Right cardiac atrium (tissue), 5 donors: ENCODE results near the gene NUMB. TPM values are rescaled to one million over a fixed set of nuclear protein-coding genes. Genes with fewer than 3 reads are reported as not detected.
A peak's percentile ranks its signal among the peaks of the same experiment; 100 is the strongest.

Experiments
- ATAC-seq, 2 donors: fragments of 200-7000 bp; cut with Tn5 transposase; one replicate each; pipeline versions ENCODE4 v1.8.0 to v1.9.1; 2020; ENCODE audit warnings: moderate library complexity in 2 of 2, mild to moderate bottlenecking in 1 of 2
- DNase-seq, 3 donors: peaks; one replicate each; pipeline ENCODE4 v3.0.0-alpha.2; 2020
- H3K27ac ChIP-seq: one replicate; pipeline ENCODE4 v1.5.1; 2013; ENCODE audit warnings: mild to moderate bottlenecking, low read length, control low read depth, moderate library complexity
- H3K27me3 ChIP-seq: one replicate; pipeline ENCODE4 v1.6.1; 2013; ENCODE audit not compliant: control insufficient read depth, insufficient read depth
- H3K4me1 ChIP-seq: one replicate; pipeline ENCODE4 v1.6.1; 2013; ENCODE audit warnings: low read length; ENCODE audit not compliant: control insufficient read depth, insufficient read depth
- H3K4me3 ChIP-seq: one replicate; pipeline ENCODE4 v1.5.1; 2013; ENCODE audit warnings: low read length, control low read depth
- H3K9me3 ChIP-seq: one replicate; pipeline ENCODE4 v1.6.1; 2013; ENCODE audit warnings: low read length; ENCODE audit not compliant: control insufficient read depth
- WGBS: extraction: QIAGEN DNeasy Blood & Tissue Kit; methylation state at CpG from one replicate; pipeline ENCODE4 v1.1.7; 2013; 5-methylcytosine and 5-hydroxymethylcytosine counted together
- intact Hi-C, 4 donors: fragments of 100-400 bp; cut with DNase I; formaldehyde crosslinking; loops; one replicate each; pipeline versions ENCODE4 v1.11.0 to v1.14.0; 2022 to 2023
- polyA plus RNA-seq: library from polyadenylated mRNA; stranded (reverse); fragments of 200-250 nt; gene quantifications from one replicate; pipeline ENCODE4 v1.2.3, GENCODE V29; 2013
- total RNA-seq, 4 donors: library from RNA; stranded (reverse); fragmentation: NEBNext Ultra II Directional; extraction: Animal tissue kit (Norgen Biotek cat#: 25700); gene quantifications; one replicate each; pipeline ENCODE4 v1.2.1, GENCODE V29; 2021
- donor health status: healthy with polysubstance abuse.
- donor health status: DM: no; HTN: yes; CAD: no.
- donor health status: DM: no; HTN: no; CAD: no.
- donor health status: DM: no; HTN: yes; CAD: no; lungs with severe emphysema.
- donor health status: DM: yes; HTN: yes; CAD: no.

The NUMB gene
- total and polyA plus RNA-seq, 5 donors = 21.1 to 50.0 (median 41.6) TPM

- H3K27ac ChIP-seq = no peak overlapping the region
- H3K4me1 ChIP-seq = no peaks in the 10 kb centered on the region
- H3K4me3 ChIP-seq = no peak overlapping the region
- WGBS = 75% methylated on average over 11 of the region's 11 CpGs
- no peaks in the 10 kb centered on the region for H3K9me3 ChIP-seq
- no peaks in the 10 kb centered on the region for H3K27me3 ChIP-seq
- ATAC-seq (no peak), DNase-seq (no peak)
- intact Hi-C loops = no loop called here
Observed at GRCh38 chr14:73260574-73260973, 197.8 kb downstream of the NUMB start.

GRCh38 chr14:73259837-73260236 is 198.5 kb downstream of the NUMB start:
- WGBS = 84% methylated on average over 9 of the region's 9 CpGs
- DNase-seq = no peak
- Histone ChIP-seq H3K9me3 (no peaks in the 10 kb centered on the region), H3K27ac (no peak overlapping the region), H3K4me3 (no peak overlapping the region), H3K27me3 (no peaks in the 10 kb centered on the region), H3K4me1 (no peaks in the 10 kb centered on the region)
- intact Hi-C loops = no loop called here
- no peak for ATAC-seq

GRCh38 chr14:73258845-73259611 is 199.3 kb downstream of the NUMB start:
- ATAC-seq (no peak), DNase-seq (no peak)
- Histone ChIP-seq H3K27ac (no peak overlapping the region), H3K9me3 (no peaks in the 10 kb centered on the region), H3K4me3 (no peak overlapping the region), H3K27me3 (no peaks in the 10 kb centered on the region), H3K4me1 (no peaks in the 10 kb centered on the region)
- WGBS = 85% methylated on average over 20 of the region's 20 CpGs
- intact Hi-C loops = no loop called here

- no peak for DNase-seq
- no peak for ATAC-seq
- intact Hi-C loops = no loop called here
- Histone ChIP-seq H3K27ac (no peak overlapping the region), H3K4me3 (no peak overlapping the region), H3K9me3 (no peaks in the 10 kb centered on the region), H3K27me3 (no peaks in the 10 kb centered on the region), H3K4me1 (no peaks in the 10 kb centered on the region)
- WGBS = 89% methylated on average over 4 of the region's 4 CpGs
Observed at GRCh38 chr14:73258076-73258475, 200.3 kb downstream of the NUMB start.

GRCh38 chr14:73255693-73256225 is 202.6 kb downstream of the NUMB start:
- Histone ChIP-seq H3K4me1 (no peaks in the 10 kb centered on the region), H3K27me3 (no peaks in the 10 kb centered on the region), H3K9me3 (no peaks in the 10 kb centered on the region), H3K27ac (no peak overlapping the region), H3K4me3 (no peak overlapping the region)
- intact Hi-C loops = no loop called here
- DNase-seq (no peak), ATAC-seq (no peak)
- WGBS = 89% methylated on average over 9 of the region's 9 CpGs

- H3K27ac ChIP-seq = no peak overlapping the region
- H3K4me3 ChIP-seq = no peak overlapping the region
- no peak for ATAC-seq
- no peaks in the 10 kb centered on the region for H3K27me3 ChIP-seq
- intact Hi-C loops = no loop called here
- no peaks in the 10 kb centered on the region for H3K4me1 ChIP-seq
- WGBS = 90% methylated on average over 6 of the region's 6 CpGs
- no peak for DNase-seq
- H3K9me3 ChIP-seq = no peaks in the 10 kb centered on the region
Observed at GRCh38 chr14:73255005-73255400, 203.3 kb downstream of the NUMB start.

GRCh38 chr14:73254247-73255004 is 203.9 kb downstream of the NUMB start:
- Histone ChIP-seq H3K9me3 (no peaks in the 10 kb centered on the region), H3K27me3 (no peaks in the 10 kb centered on the region), H3K4me3 (no peak overlapping the region), H3K27ac (no peak overlapping the region), H3K4me1 (no peaks in the 10 kb centered on the region)
- intact Hi-C loops = no loop called here
- DNase-seq (no peak), ATAC-seq (no peak)
- 88% methylated on average over 28 of the region's 28 CpGs for WGBS

- Histone ChIP-seq H3K27ac (no peak overlapping the region), H3K9me3 (no peaks in the 10 kb centered on the region), H3K27me3 (no peaks in the 10 kb centered on the region), H3K4me3 (no peak overlapping the region), H3K4me1 (no peaks in the 10 kb centered on the region)
- intact Hi-C loops = no loop called here
- WGBS = 95% methylated on average over 12 of the region's 12 CpGs
- DNase-seq = no peak
- ATAC-seq = peak in 1 of 2 donors; percentile 15
Observed at GRCh38 chr14:73253721-73254120, 204.6 kb downstream of the NUMB start.

- Histone ChIP-seq H3K4me3 (no peak overlapping the region), H3K27me3 (no peaks in the 10 kb centered on the region), H3K27ac (no peak overlapping the region), H3K9me3 (no peaks in the 10 kb centered on the region), H3K4me1 (no peaks in the 10 kb centered on the region)
- intact Hi-C loops = no loop called here
- WGBS = 93% methylated on average over 10 of the region's 10 CpGs
- DNase-seq (no peak), ATAC-seq (no peak)
Observed at GRCh38 chr14:73253323-73253610, 205.1 kb downstream of the NUMB start.

- DNase-seq = peak in 1 of 3 donors; percentile 52
- WGBS = 92% methylated on average over 29 of the region's 29 CpGs
- no peaks in the 10 kb centered on the region for H3K4me1 ChIP-seq
Observed at GRCh38 chr14:73252491-73253322, 205.6 kb downstream of the NUMB start.

More at GRCh38 chr14:73252491-73253322, 205.6 kb downstream of the NUMB start:
- no peak overlapping the region for H3K27ac ChIP-seq
- ATAC-seq = no peak
- no peaks in the 10 kb centered on the region for H3K27me3 ChIP-seq
- H3K9me3 ChIP-seq = no peaks in the 10 kb centered on the region
- intact Hi-C loops = no loop called here
- no peak overlapping the region for H3K4me3 ChIP-seq
